Fibroblast of lung (primary cell): ENCODE results near the gene WDFY2.

Experiments used
- EZH2 ChIP-seq: IDR thresholded peaks from 2 replicates; pipeline ENCODE4 v1.5.1; 2012; ENCODE audit warnings: low read length, control low read depth, mild to moderate bottlenecking; ENCODE audit errors: missing control alignments
- TF ChIP-seq, protein P1 (sequence below), 2 donors: IDR thresholded peaks in 1 of 2; conservative IDR thresholded peaks in 1 of 2; 1 replicate in 1 of 2; 2 replicates in 1 of 2; pipeline ENCODE4 v1.5.1; 2011 to 2012; ENCODE audit warnings: low read length in 2 of 2, control low read depth in 1 of 2, inconsistent platforms in 1 of 2, low read depth in 1 of 2, mild to moderate bottlenecking in 1 of 2

DNA sequence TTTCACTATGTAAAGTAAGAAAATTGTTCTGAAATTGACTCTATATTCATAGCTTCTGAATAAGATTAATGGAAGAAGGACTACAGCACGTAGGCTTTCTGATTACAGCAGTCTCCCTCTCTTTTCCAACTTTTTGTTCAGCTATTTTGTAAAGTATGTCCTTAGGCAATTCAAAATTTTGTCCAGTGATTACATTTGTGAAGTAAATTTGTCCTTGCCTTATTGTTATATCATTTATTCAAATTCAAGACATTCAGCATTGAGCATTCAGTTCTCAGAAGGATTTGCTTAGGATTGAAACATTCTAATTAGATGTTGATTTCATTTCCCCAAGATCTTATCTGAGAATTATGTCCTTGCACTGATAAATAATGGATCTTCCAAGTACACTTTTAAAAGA, 76.6 kb downstream of the WDFY2 start:
- no peak for TF ChIP-seq EZH2
- TF ChIP-seq, protein P1, sequence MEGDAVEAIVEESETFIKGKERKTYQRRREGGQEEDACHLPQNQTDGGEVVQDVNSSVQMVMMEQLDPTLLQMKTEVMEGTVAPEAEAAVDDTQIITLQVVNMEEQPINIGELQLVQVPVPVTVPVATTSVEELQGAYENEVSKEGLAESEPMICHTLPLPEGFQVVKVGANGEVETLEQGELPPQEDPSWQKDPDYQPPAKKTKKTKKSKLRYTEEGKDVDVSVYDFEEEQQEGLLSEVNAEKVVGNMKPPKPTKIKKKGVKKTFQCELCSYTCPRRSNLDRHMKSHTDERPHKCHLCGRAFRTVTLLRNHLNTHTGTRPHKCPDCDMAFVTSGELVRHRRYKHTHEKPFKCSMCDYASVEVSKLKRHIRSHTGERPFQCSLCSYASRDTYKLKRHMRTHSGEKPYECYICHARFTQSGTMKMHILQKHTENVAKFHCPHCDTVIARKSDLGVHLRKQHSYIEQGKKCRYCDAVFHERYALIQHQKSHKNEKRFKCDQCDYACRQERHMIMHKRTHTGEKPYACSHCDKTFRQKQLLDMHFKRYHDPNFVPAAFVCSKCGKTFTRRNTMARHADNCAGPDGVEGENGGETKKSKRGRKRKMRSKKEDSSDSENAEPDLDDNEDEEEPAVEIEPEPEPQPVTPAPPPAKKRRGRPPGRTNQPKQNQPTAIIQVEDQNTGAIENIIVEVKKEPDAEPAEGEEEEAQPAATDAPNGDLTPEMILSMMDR (conservative IDR thresholded peaks at IDR 0.05 in 1 of 2, IDR thresholded peaks at IDR 0.05 in 1 of 2; ENCODE audit: low read depth in 1 of 2, low read length in 2 of 2) = no peak
